HCT116 (cell line): ENCODE results near the gene ZSWIM6. TPM values are rescaled to one million over a fixed set of nuclear protein-coding genes. Genes with fewer than 3 reads are reported as not detected.

Experiments used
- ATAC-seq: fragments of 200-7000 bp; cut with Tn5 transposase; 2 replicates; pipeline ENCODE4 v1.9.1; 2020; ENCODE audit warnings: mild to moderate bottlenecking, moderate library complexity
- BruUV-seq: library from RNA; stranded (reverse); fragments of 400-500 nt; replicated peaks from 2 replicates; lab custom pipeline; 2021; lab: Mats Ljungman, UMichigan
- CTCF ChIA-PET: fragments of 300-600 bp; sonication (Branson Sonifier 250); formaldehyde crosslinking; loops from one replicate; lab custom pipeline; 2021; ENCODE audit warnings: antibody characterized with exemption; lab: Charles Lee
- POLR2A ChIA-PET: fragments of 300-600, 350-600 bp; sonication (Branson Sonifier 250); formaldehyde crosslinking; loops from one replicate; lab custom pipeline; 2021; ENCODE audit warnings: antibody characterized with exemption; lab: Charles Lee
- RAD21 ChIA-PET, 2 experiments: fragments of 300-600 bp; sonication (Branson Sonifier 250); formaldehyde crosslinking; loops; one replicate each; lab custom pipeline; 2023; ENCODE audit warnings: low total read pairs in 2 of 2; ENCODE audit not compliant: uncharacterized antibody in 2 of 2, unreplicated experiment in 2 of 2, low non-redundant PET in 1 of 2; lab: Charles Lee
- DNase-seq: peaks from one replicate; pipeline ENCODE4 v3.0.0-alpha.2; 2010; ENCODE audit warnings: low read depth, low spot score
- H2AFZ ChIP-seq: fragments of 200-600 bp; shearing (Covaris generic), sonication (generic); 2 replicates; pipeline ENCODE4 v1.6.1; 2017; ENCODE audit warnings: low read depth, mixed run types, mixed read lengths, antibody characterized with exemption, low read length; ENCODE audit not compliant: poor library complexity, severe bottlenecking
- H3K27ac ChIP-seq: 2 replicates; pipeline ENCODE4 v1.5.1; 2012; ENCODE audit warnings: low read depth, low read length
- H3K27me3 ChIP-seq: fragments of 200-600 bp; sonication (generic); 2 replicates; pipeline ENCODE4 v1.6.1; 2016; ENCODE audit warnings: mixed run types, low read length, mixed read lengths; ENCODE audit not compliant: insufficient read depth
- H3K36me3 ChIP-seq, 2 experiments: fragments of 200-500 bp in 1 of 2; fragments of 200-600 bp in 1 of 2; sonication (Bioruptor generic) in 1 of 2; sonication (generic) in 1 of 2; 2 replicates each; pipeline versions ENCODE4 v1.5.1 to v1.6.1; 2014 to 2016; ENCODE audit warnings: low read length in 2 of 2, inconsistent platforms in 1 of 2, mixed read lengths in 1 of 2, mixed run types in 1 of 2; ENCODE audit not compliant: insufficient read depth in 2 of 2, control insufficient read depth in 1 of 2
- H3K4me1 ChIP-seq, 2 experiments: fragments of 200-600 bp in 1 of 2; sonication (generic) in 1 of 2; 2 replicates each; pipeline versions ENCODE4 v1.5.1 to v1.6.1; 2012 to 2017; ENCODE audit warnings: low read length in 2 of 2, inconsistent platforms in 1 of 2, mild to moderate bottlenecking in 1 of 2, mixed read lengths in 1 of 2, mixed run types in 1 of 2, moderate library complexity in 1 of 2; ENCODE audit not compliant: insufficient read depth in 2 of 2, control insufficient read depth in 1 of 2
- H3K4me2 ChIP-seq: fragments of 200-600 bp; sonication (generic); 2 replicates; pipeline ENCODE4 v1.6.1; 2017; ENCODE audit warnings: mixed run types, low read length, mixed read lengths
- H3K4me3 ChIP-seq, 2 experiments: fragments of 200-600 bp in 1 of 2; sonication (generic) in 1 of 2; replicated peaks in 1 of 2; 2 replicates each; pipeline ENCODE4 v1.5.1; 2011 to 2016; ENCODE audit warnings: low read length in 2 of 2, control low read depth in 1 of 2, low read depth in 1 of 2, mild to moderate bottlenecking in 1 of 2, mixed read lengths in 1 of 2, mixed run types in 1 of 2
- H3K79me2 ChIP-seq: fragments of 200-600 bp; sonication (generic); 2 replicates; pipeline ENCODE4 v1.6.1; 2017; ENCODE audit warnings: mild to moderate bottlenecking, mixed run types, low read length, moderate library complexity, mixed read lengths; ENCODE audit not compliant: insufficient read depth
- H3K9ac ChIP-seq: fragments of 200-600 bp; sonication (generic); 2 replicates; pipeline ENCODE4 v1.6.1; 2016; ENCODE audit warnings: low read length, mixed read lengths
- H3K9me2 ChIP-seq: fragments of 200-600 bp; sonication (generic), shearing (Covaris generic); 2 replicates; pipeline ENCODE4 v1.6.1; 2017; ENCODE audit warnings: mixed run types, mild to moderate bottlenecking, moderate library complexity; ENCODE audit not compliant: insufficient read depth
- H3K9me3 ChIP-seq, 2 experiments: fragments of 200-500 bp in 1 of 2; fragments of 200-600 bp in 1 of 2; sonication (Bioruptor generic) in 1 of 2; sonication (generic) in 1 of 2; 2 replicates each; pipeline ENCODE4 v1.6.1; 2014 to 2017; ENCODE audit warnings: low read length in 2 of 2, mixed read lengths in 2 of 2, inconsistent platforms in 1 of 2, low read depth in 1 of 2, mild to moderate bottlenecking in 1 of 2, mixed run types in 1 of 2, moderate library complexity in 1 of 2; ENCODE audit not compliant: control insufficient read depth in 1 of 2, insufficient read depth in 1 of 2
- H4K20me1 ChIP-seq: fragments of 200-600 bp; sonication (generic), shearing (Covaris generic); 2 replicates; pipeline ENCODE4 v1.6.1; 2017; ENCODE audit warnings: mixed run types, mild to moderate bottlenecking, moderate library complexity; ENCODE audit not compliant: insufficient read depth
- CEBPB ChIP-seq: IDR thresholded peaks from 2 replicates; pipeline ENCODE4 v1.6.1; 2012; ENCODE audit warnings: low read depth
- JUND ChIP-seq: IDR thresholded peaks from 2 replicates; pipeline ENCODE4 v1.6.1; 2012
- POLR2AphosphoS5 ChIP-seq: IDR thresholded peaks from 2 replicates; pipeline ENCODE4 v1.6.1; 2011; ENCODE audit warnings: mild to moderate bottlenecking, low read depth, low read length, moderate library complexity
- ZBTB33 ChIP-seq: IDR thresholded peaks from 2 replicates; pipeline ENCODE4 v1.6.1; 2011; ENCODE audit warnings: mild to moderate bottlenecking, low read length, moderate library complexity; ENCODE audit not compliant: insufficient replicate concordance; ENCODE audit errors: extremely low read depth
- ZNF274 ChIP-seq: fragments of 200-500 bp; sonication (Bioruptor generic); IDR thresholded peaks from 2 replicates; pipeline ENCODE4 v1.6.1; 2014; ENCODE audit warnings: mild to moderate bottlenecking, low read depth, low read length, inconsistent platforms
- intact Hi-C: fragments of 100-400 bp; cut with micrococcal nuclease; formaldehyde crosslinking; loops from 2 replicates; pipeline ENCODE4 v1.10.0; 2022
- total RNA-seq: library from RNA; stranded (reverse); gene quantifications from one replicate; pipeline ENCODE4 v1.2.1, GENCODE V29; 2021; ENCODE audit not compliant: unreplicated experiment

ZSWIM6 gene
- total RNA-seq, 1 experiment from 2014 or later, result 7.4 TPM

- Histone ChIP-seq H3K9me2 (no peaks in the 10 kb centered on the region), H3K4me2 (no peak overlapping the region), H3K27me3 (no peaks in the 10 kb centered on the region), H2AFZ (no peak overlapping the region), H3K27ac (no peak overlapping the region), H3K9me3 (no peaks in the 10 kb centered on the region), H3K9ac (no peak overlapping the region), H3K4me1 (peaks cover 10 to 12% of the 10 kb centered on the region in 2 experiments), H4K20me1 (no peaks in the 10 kb centered on the region), H3K36me3 (no peaks in the 10 kb centered on the region), H3K79me2 (peaks cover 40% of the 10 kb centered on the region; the same call in 1 of the 2 replicates), H3K4me3 (no peak overlapping the region)
- TF ChIP-seq POLR2AphosphoS5, result no peak
- TF ChIP-seq ZNF274, result no peak
- no peak for TF ChIP-seq CEBPB
- TF ChIP-seq ZBTB33, result no peak
- TF ChIP-seq JUND, result no peak
- ATAC-seq (no peak), DNase-seq (no peak)
- ChIA-PET CTCF (no interaction called here), POLR2A (no interaction called here), RAD21 (no interaction called here)
- no TSS peak for BruUV-seq
- intact Hi-C loops, result loop anchor here (10.0 kb wide), 1 partner anchor 348 kb away; no protein-coding TSS in a partner anchor
These were observed 71.2 kb downstream of the ZSWIM6 start for GRCh38 chr5:61402970-61403900.
